Pancreas (tissue), 10 donors: ENCODE results near the gene PLXDC1. TPM values are rescaled to one million over a fixed set of nuclear protein-coding genes. Genes with fewer than 3 reads are reported as not detected.
A peak's percentile ranks its signal among the peaks of the same experiment; 100 is the strongest.

Source experiments
- ATAC-seq, 4 donors: fragments of 200-7000 bp; cut with Tn5 transposase; one replicate each; pipeline versions ENCODE4 v1.8.0 to v1.9.1; 2020; ENCODE audit warnings: mild to moderate bottlenecking in 4 of 4, moderate library complexity in 4 of 4
- DNase-seq, 6 donors: peaks; one replicate each; pipeline ENCODE4 v3.0.0-alpha.2; 2020
- FAIRE-seq: peaks from 2 replicates; lab custom pipeline; 2012; peaks lifted over from hg19 to GRCh38; lab: Jason Lieb, UNC
- H3K27ac ChIP-seq, 4 donors: fragments of 200-600 bp; sonication (generic); 1 replicate in 3 of 4; 2 replicates in 1 of 4; pipeline versions ENCODE4 v1.5.0 to v1.8.0; 2020
- H3K27me3 ChIP-seq, 4 donors: fragments of 200-600 bp; one replicate each; pipeline ENCODE4 v1.8.0; 2021
- H3K36me3 ChIP-seq, 3 donors: fragments of 200-600 bp; sonication (generic) in 1 of 3; one replicate each; pipeline versions ENCODE4 v1.5.0 to v1.8.0; 2020 to 2021
- H3K4me1 ChIP-seq, 3 donors: fragments of 200-600 bp; one replicate each; pipeline ENCODE4 v1.8.0; 2021
- H3K4me3 ChIP-seq, 4 donors: fragments of 200-600 bp; sonication (generic) in 2 of 4; one replicate each; pipeline versions ENCODE4 v1.5.0 to v1.8.0; 2020 to 2021
- H3K9me3 ChIP-seq, 4 donors: fragments of 200-600 bp; one replicate each; pipeline ENCODE4 v1.8.0; 2021
- CTCF ChIP-seq, 4 donors: fragments of 200-600 bp; sonication (generic) in 3 of 4; IDR thresholded peaks; one replicate each; pipeline versions ENCODE4 v1.5.0 to v1.8.0; 2021; ENCODE audit warnings: antibody characterized with exemption in 4 of 4
- WGBS, 2 donors: extraction: QIAGEN DNeasy Blood & Tissue Kit; methylation state at CpG; one replicate each; pipeline ENCODE4 v1.1.7; 2013; 5-methylcytosine and 5-hydroxymethylcytosine counted together
- intact Hi-C, 3 donors: fragments of 100-400 bp; cut with DNase I; formaldehyde crosslinking; loops; one replicate each; pipeline versions ENCODE4 v1.11.1 to v1.14.2; 2022
- polyA plus RNA-seq, 2 donors: library from polyadenylated mRNA; stranded (reverse); fragments of 200-250 nt; gene quantifications; one replicate each; pipeline ENCODE4 v1.2.3, GENCODE V29; 2013
- total RNA-seq, 6 donors: library from RNA; stranded (reverse); fragmentation: NEBNext Ultra II Directional in 4 of 6; extraction: Animal tissue kit (Norgen Biotek cat#: 25700) in 4 of 6; gene quantifications; one replicate each; pipeline versions ENCODE4 v1.2.1 to v1.2.4, GENCODE V29; 2021 to 2023
- donor health status: healthy with polysubstance abuse.
- donor health status: DM: no; HTN: no; CAD: no; lungs with moderate emphysema.
- donor health status: DM: no; HTN: no; CAD: no.
- donor health status: control.
- donor health status: control.
- donor health status: Bipolar disorder and iron deficiency.
- donor health status: DM: yes; HTN: yes; CAD: no.
- donor health status: DM: no; HTN: no; CAD: no.
- donor health status: DM: no; HTN: no; CAD: no.
- donor health status: DM: yes; HTN: yes; CAD: no.

The PLXDC1 gene
- total and polyA plus RNA-seq, 8 donors: 0.88 to 5.6 (median 1.9) TPM

GRCh38 chr17:39147221-39148185 is 3.9 kb downstream of the PLXDC1 start:
- Histone ChIP-seq H3K4me3 (no peak overlapping the region), H3K27me3 (no peaks in the 10 kb centered on the region), H3K27ac (no peak overlapping the region), H3K9me3 (no peaks in the 10 kb centered on the region), H3K36me3 (no peaks in the 10 kb centered on the region), H3K4me1 (peaks cover 0 to 14% (median 0%) of the 10 kb centered on the region in 3 donors)
- intact Hi-C loops: no loop called here
- TF ChIP-seq CTCF (IDR thresholded peaks at IDR 0.05): no peak
- 61% methylated on average over 13 of the region's 13 CpGs for WGBS, 2 donors
- DNase-seq (no peak), FAIRE-seq (no peak), ATAC-seq (no peak)

DNA sequence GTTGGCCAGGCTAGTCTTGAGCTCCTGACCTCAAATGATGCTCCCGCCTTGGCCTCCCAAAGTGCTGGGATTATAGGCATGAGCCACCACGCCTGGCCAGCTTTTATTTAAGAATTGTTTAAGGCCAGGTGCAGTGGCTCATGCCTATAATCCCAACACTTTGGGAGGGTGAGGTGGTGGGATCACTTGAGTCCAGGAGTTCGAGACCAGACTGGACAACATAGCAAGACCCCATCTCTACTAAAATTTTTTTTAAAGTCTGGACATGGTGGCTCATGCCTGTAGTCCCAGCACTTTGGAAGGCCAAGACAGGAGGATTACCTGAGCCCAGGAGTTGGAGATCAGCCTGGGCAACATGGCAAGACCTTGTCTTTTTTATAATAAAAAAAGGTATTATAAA is 5.2 kb downstream of the PLXDC1 start:
- Histone ChIP-seq H3K4me3 (no peak overlapping the region), H3K27me3 (no peaks in the 10 kb centered on the region), H3K36me3 (no peaks in the 10 kb centered on the region), H3K9me3 (no peaks in the 10 kb centered on the region), H3K4me1 (peaks cover 0 to 11% (median 0%) of the 10 kb centered on the region in 3 donors), H3K27ac (no peak overlapping the region)
- FAIRE-seq (no peak), DNase-seq (no peak), ATAC-seq (no peak)
- no peak for TF ChIP-seq CTCF (IDR thresholded peaks at IDR 0.05)
- 91 to 94% methylated on average over 3 of the region's 3 CpGs for WGBS, 2 donors
- intact Hi-C loops: no loop called here

DNA sequence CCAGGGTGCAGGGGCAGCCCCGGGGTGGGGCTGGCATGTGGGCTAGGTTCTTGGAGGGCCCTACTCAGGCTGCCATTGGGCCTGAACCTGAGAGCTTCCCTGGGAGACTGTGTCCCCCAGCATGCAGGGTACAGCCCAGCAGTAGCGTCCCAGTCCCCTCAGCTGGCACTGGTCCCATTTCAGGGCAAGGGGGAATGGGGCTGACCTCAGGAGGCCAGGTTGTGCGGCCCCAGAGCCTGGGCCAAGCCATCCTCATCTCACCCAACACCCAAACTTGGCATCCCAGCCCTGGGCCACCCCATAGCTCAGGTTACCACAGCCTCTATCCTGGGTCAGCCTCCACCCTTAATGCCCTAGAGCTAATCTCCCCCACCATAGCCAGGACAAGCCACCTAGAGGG is 6.3 kb downstream of the PLXDC1 start:
- Histone ChIP-seq H3K4me3 (no peak overlapping the region), H3K36me3 (no peaks in the 10 kb centered on the region), H3K27me3 (no peaks in the 10 kb centered on the region), H3K9me3 (no peaks in the 10 kb centered on the region), H3K27ac (no peak overlapping the region), H3K4me1 (peaks cover 0 to 11% (median 0%) of the 10 kb centered on the region in 3 donors)
- 82 to 83% methylated on average over 3 of the region's 3 CpGs for WGBS, 2 donors
- FAIRE-seq (no peak), ATAC-seq (no peak), DNase-seq (peak in 3 of 6 donors; percentile 45 to 64 (median 56))
- no peak for TF ChIP-seq CTCF (IDR thresholded peaks at IDR 0.05)
- intact Hi-C loops: no loop called here

DNA sequence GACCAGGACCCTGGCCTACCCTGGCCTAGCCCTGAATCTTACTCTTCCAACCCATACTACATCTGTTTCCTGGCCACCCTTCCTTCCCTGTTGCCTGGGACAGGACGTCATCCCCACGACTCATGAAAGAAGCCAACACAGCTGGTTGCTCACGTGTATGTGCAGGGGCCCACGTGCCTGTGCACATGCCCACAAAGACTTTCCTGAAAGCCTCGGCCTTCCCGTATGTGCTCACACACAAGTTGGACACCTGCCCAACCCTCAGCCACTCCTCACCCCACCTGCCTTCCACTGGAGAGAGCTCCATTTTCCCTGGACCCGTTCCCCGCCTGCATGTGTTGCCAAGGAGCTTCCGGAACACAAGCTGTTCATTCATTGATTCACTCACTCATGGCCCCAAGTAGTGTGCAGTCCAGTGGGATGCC is 7.0 kb downstream of the PLXDC1 start:
- FAIRE-seq: no peak
- no peak for TF ChIP-seq CTCF (IDR thresholded peaks at IDR 0.05)
- no peak overlapping the region for H3K4me3 ChIP-seq
- peak; percentile 87 to 95 (median 94) for ATAC-seq
- 9 to 12% methylated on average over 9 of the region's 9 CpGs for WGBS, 2 donors
- peak overlapping the region; percentile 17 to 72 (median 52) for H3K27ac ChIP-seq
- peaks cover 0 to 11% (median 0%) of the 10 kb centered on the region in 3 donors for H3K4me1 ChIP-seq
- no peaks in the 10 kb centered on the region for H3K27me3 ChIP-seq
- peak; percentile 88 to 96 (median 92) for DNase-seq
- no peaks in the 10 kb centered on the region for H3K9me3 ChIP-seq
- intact Hi-C loops: no loop called here
- no peaks in the 10 kb centered on the region for H3K36me3 ChIP-seq
